ENCODE results near the gene THSD7A. TPM values are rescaled to one million over a fixed set of nuclear protein-coding genes. Genes with fewer than 3 reads are reported as not detected.

The THSD7A gene
- total RNA-seq, 1 donor from 2014 or later = 1.5 TPM

GRCh38 chr7:11726001-11726793 lies 105.8 kb downstream of the THSD7A start:
- intact Hi-C loops (cut with DNase I) = no loop called here
- ATAC-seq (no peak), DNase-seq (ENCODE audit: missing footprints) (no peak)

DNA sequence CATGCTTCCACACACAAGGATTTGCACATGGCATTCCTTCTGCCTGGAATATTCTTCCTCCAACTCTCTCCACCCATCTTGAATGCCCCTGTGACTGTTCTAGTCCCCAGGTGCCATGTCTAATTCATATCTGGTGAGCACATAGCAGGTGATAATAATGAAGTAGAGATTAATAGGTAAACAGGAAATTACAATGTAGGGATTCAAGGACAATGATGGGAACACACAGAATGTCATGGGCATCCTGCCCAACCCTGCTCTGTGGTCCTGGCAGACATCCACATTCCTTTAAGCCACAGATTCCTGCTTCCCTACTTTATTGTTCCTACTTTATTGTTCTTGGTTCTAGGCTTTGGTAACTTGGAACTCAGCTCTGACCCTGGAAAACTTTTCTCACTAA lies 115.8 kb downstream of the THSD7A start:
- intact Hi-C loops (cut with DNase I) = no loop called here
- peak; percentile 25 for DNase-seq (ENCODE audit: missing footprints)
- no peak for ATAC-seq

- ATAC-seq (no peak), DNase-seq (ENCODE audit: missing footprints) (no peak)
- intact Hi-C loops (cut with DNase I) = no loop called here
Observed at GRCh38 chr7:11714676-11715075, 117.3 kb downstream of the THSD7A start.

GRCh38 chr7:11714205-11714604 lies 117.8 kb downstream of the THSD7A start:
- ATAC-seq = no peak
- intact Hi-C loops (cut with DNase I) = no loop called here
- no peak for DNase-seq (ENCODE audit: missing footprints)

GRCh38 chr7:11713352-11713751 lies 118.6 kb downstream of the THSD7A start:
- ATAC-seq = no peak
- intact Hi-C loops (cut with DNase I) = no loop called here
- DNase-seq (ENCODE audit: missing footprints) = no peak

DNA sequence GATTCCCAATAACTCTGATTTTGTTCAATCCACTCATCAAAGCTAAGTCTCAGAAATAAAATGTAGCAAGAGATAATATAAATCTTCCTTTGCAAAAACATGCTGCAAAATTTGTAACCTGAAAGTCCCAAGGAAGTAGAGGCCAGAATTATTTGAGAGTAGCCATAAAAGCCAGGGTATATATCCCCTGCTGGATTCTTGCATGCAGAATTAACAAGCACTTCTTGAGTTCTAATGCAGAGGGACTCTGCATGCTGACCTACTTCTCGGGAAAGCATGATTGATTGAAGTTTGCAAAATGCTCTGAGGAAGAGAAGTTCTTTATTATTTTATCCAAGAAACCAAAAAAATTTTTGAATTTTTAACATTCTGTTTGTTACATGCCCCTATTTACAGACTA lies 121.6 kb downstream of the THSD7A start:
- DNase-seq (ENCODE audit: missing footprints) (no peak), ATAC-seq (no peak)
- intact Hi-C loops (cut with DNase I) = no loop called here

DNA sequence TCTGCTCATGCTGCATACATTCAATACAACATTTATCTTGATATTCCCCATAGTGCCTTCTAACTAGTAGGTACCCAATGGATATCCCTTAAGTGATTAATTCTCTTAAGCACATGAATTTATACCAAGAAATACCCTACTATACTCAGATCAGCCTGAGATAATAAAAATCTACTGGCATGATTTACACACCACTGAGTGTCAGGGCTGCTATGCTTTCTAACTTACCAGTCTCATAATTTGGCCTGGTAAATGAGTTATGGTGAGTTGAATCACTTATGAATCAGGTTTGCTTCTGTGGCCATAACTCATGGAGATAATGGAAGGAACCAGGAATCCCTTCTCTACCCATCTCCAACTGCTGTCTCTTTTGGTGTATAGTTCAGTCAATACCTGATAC lies 122.8 kb downstream of the THSD7A start:
- ATAC-seq (no peak), DNase-seq (ENCODE audit: missing footprints) (no peak)
- intact Hi-C loops (cut with DNase I) = no loop called here

- no peak for ATAC-seq
- intact Hi-C loops (cut with DNase I) = no loop called here
- DNase-seq (ENCODE audit: missing footprints) = no peak
Observed at GRCh38 chr7:11707606-11708193, 124.3 kb downstream of the THSD7A start.

DNA sequence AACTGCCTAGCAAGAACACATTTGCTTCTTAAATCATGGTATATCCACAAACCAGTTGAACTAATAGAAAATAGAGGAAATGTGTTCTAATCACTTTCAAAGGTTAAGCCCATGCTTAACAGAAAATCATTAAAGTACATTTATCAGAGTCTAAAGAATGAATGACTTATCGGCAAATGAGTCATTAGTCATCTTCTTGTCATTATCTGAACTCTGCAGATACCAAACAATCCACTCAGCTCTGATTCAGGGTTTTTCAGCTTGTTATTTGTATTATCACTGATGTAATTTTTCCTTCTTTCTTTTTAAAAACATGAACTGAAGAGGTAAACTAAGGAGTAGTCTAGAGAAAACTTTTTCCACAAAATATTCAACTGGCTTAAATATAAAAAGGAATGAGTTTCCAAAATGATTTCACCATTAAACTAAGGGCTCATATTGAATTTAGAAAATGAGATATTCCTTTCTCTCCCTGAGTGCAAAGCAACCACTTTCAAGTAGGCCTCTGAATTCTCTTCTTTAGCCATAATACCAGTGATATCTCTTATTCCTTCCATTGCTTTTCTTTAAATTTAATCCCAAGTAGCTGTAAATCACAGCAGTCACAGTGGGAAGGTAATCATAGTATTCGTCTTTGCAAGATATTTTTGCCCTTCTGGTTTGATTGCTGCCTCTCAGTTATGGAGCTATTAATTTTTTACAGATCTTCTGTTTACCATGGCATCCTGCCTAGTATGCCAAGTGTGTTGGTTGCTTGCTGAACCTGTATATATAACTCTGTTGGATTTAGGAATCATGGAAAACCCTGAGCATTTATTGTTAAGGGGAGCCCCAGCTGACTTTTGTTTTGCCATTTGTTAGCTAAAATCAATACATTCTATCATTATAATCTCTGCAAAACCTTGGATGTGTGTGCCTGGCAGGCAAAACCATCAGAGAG lies 125.1 kb downstream of the THSD7A start:
- intact Hi-C loops (cut with DNase I) = no loop called here
- no peak for DNase-seq (ENCODE audit: missing footprints)
- ATAC-seq = no peak

GRCh38 chr7:11703829-11704228 lies 128.2 kb downstream of the THSD7A start:
- ATAC-seq = no peak
- intact Hi-C loops (cut with DNase I) = no loop called here
- DNase-seq (ENCODE audit: missing footprints) = no peak

DNA sequence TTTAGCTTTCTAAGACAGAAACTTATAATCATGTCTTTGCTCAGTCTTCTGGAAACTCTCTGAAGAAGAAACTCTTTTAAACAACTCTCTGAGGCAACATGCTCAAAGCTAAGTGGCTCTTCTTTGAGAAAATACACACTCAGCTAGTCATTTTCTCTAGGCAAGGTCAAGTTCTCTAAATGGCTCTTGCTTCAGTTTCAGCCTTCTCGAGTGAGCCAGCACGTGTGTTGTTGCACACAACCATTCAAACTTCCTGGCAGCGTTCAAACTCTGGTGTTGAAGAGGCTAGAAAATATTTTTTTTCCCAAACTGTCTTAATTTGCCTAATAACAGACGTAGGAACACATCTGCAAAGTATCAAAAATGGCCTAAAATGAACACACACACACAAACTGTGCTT lies 129.1 kb downstream of the THSD7A start:
- ATAC-seq = no peak
- DNase-seq (ENCODE audit: missing footprints) = no peak
- intact Hi-C loops (cut with DNase I) = no loop called here

- ATAC-seq = no peak
- no peak for DNase-seq (ENCODE audit: missing footprints)
- intact Hi-C loops (cut with DNase I) = no loop called here
Observed at GRCh38 chr7:11701829-11702560, 130.0 kb downstream of the THSD7A start.

- intact Hi-C loops (cut with DNase I) = no loop called here
- no peak for DNase-seq (ENCODE audit: missing footprints)
- no peak for ATAC-seq
Observed at GRCh38 chr7:11699666-11700065, 132.3 kb downstream of the THSD7A start.

DNA sequence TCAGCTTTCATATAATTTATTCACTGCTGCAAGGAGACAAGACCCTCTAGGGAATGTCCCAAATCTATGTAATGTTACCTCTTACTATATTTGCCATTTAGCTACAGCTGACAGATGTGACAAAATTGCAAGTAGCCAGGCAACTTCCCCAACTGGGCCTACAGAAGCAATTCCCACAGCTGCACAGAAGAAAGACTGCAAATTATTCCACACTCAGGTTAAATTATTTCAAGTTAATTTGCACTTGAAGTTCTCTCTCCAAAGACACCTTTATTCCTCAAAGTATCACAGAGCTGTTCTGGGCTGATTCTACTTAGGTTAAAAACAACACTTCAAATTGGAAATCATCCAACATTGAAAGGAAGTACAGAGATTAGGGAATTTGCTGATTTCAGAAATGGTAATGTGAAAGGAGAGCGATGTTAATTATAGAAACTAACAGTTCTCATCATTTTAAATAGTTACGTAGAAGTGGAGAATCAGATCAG lies 133.6 kb downstream of the THSD7A start:
- DNase-seq (ENCODE audit: missing footprints) = no peak
- intact Hi-C loops (cut with DNase I) = no loop called here
- no peak for ATAC-seq

GRCh38 chr7:11690395-11690794 lies 141.6 kb downstream of the THSD7A start:
- ATAC-seq = no peak
- DNase-seq (ENCODE audit: missing footprints) = no peak
- intact Hi-C loops (cut with DNase I) = no loop called here

- DNase-seq (ENCODE audit: missing footprints) = no peak
- intact Hi-C loops (cut with DNase I) = no loop called here
- ATAC-seq = no peak
Observed at GRCh38 chr7:11689096-11689495, 142.9 kb downstream of the THSD7A start.

DNA sequence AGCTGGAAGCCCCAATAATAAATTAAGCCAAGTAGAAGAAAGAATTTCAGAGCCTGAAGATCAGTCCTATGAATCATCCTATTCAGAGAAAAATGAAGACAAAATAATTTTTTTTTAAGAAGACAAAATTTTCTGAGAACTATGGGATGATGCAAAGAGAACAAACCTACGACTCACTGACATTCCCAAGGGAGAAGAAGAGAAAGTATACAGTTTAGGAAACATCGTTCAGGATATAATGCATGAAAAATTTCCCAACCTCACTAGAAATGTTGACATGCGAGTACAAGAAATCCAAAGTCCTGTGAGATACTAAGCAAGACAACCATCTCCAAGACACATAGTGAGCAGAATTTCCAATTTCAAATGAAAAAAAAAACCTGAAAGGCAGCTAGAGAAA lies 150.5 kb downstream of the THSD7A start:
- intact Hi-C loops (cut with DNase I) = no loop called here
- ATAC-seq (no peak), DNase-seq (ENCODE audit: missing footprints) (no peak)

GRCh38 chr7:11675163-11675562 lies 156.8 kb downstream of the THSD7A start:
- ATAC-seq = no peak
- DNase-seq (ENCODE audit: missing footprints) = no peak
- intact Hi-C loops (cut with DNase I) = no loop called here

- no peak for ATAC-seq
- intact Hi-C loops (cut with DNase I) = no loop called here
Observed at GRCh38 chr7:11668727-11669126, 163.3 kb downstream of the THSD7A start.

More at GRCh38 chr7:11668727-11669126, 163.3 kb downstream of the THSD7A start:
- no peak for DNase-seq (ENCODE audit: missing footprints)
